Astrocyte of the hippocampus (primary cell): ENCODE data around the gene SATB2.
A peak's percentile ranks its signal among the peaks of the same experiment; 100 is the strongest.

ENCODE experiments used
- DNase-seq: peaks from one replicate; pipeline ENCODE4 v3.0.0; 2011; ENCODE audit warnings: low read depth, low spot score

The SATB2 gene

GRCh38 chr2:199325881-199326280 is 131.9 kb downstream of the SATB2 start:
- no peak for DNase-seq

- no peak for DNase-seq
Observed at GRCh38 chr2:199322151-199322550, 135.6 kb downstream of the SATB2 start.

- DNase-seq = no peak
Observed at GRCh38 chr2:199317646-199318045, 140.1 kb downstream of the SATB2 start.

GRCh38 chr2:199316851-199317250 is 140.9 kb downstream of the SATB2 start:
- no peak for DNase-seq

GRCh38 chr2:199315299-199316179 is 142.2 kb downstream of the SATB2 start:
- peak; percentile 74 for DNase-seq

GRCh38 chr2:199312931-199313330 is 144.8 kb downstream of the SATB2 start:
- DNase-seq = no peak

- no peak for DNase-seq
Observed at GRCh38 chr2:199310771-199311585, 146.8 kb downstream of the SATB2 start.

- no peak for DNase-seq
Observed at GRCh38 chr2:199309973-199310372, 147.8 kb downstream of the SATB2 start.

GRCh38 chr2:199309411-199309810 is 148.3 kb downstream of the SATB2 start:
- no peak for DNase-seq

- DNase-seq = no peak
Observed at GRCh38 chr2:199308567-199308966, 149.2 kb downstream of the SATB2 start.

- peak; percentile 23 for DNase-seq
Observed at GRCh38 chr2:199307461-199307860, 150.3 kb downstream of the SATB2 start.

- no peak for DNase-seq
Observed at GRCh38 chr2:199306116-199306515, 151.6 kb downstream of the SATB2 start.

- DNase-seq = peak; percentile 98
Observed at GRCh38 chr2:199303728-199304177, 154.0 kb downstream of the SATB2 start.

- peak; percentile 79 for DNase-seq
Observed at GRCh38 chr2:199302851-199303250, 154.9 kb downstream of the SATB2 start.

- no peak for DNase-seq
Observed at GRCh38 chr2:199288424-199288823, 169.3 kb downstream of the SATB2 start.

- DNase-seq = no peak
Observed at GRCh38 chr2:199282309-199282708, 175.4 kb downstream of the SATB2 start.

GRCh38 chr2:199279146-199279545 is 178.6 kb downstream of the SATB2 start:
- DNase-seq = no peak

- DNase-seq = peak; percentile 95
Observed at GRCh38 chr2:199278099-199278498, 179.6 kb downstream of the SATB2 start.

GRCh38 chr2:199273042-199273511 is 184.7 kb downstream of the SATB2 start:
- DNase-seq = peak; percentile 44

- no peak for DNase-seq
Observed at GRCh38 chr2:199261936-199262335, 195.8 kb downstream of the SATB2 start.

GRCh38 chr2:199261239-199261638 is 196.5 kb downstream of the SATB2 start:
- DNase-seq = peak; percentile 83

GRCh38 chr2:199259671-199260070 is 198.1 kb downstream of the SATB2 start:
- no peak for DNase-seq
